Bone marrow (tissue), 2 donors: ENCODE data around the gene CCDC86.

Experiments used
- DNase-seq, 2 donors: peaks; one replicate each; lab custom pipeline; 2025; lab: John Stamatoyannopoulos, UW

CCDC86 gene

GRCh38 chr11:60868682-60869450 is 27.0 kb downstream of the CCDC86 start:
- no peak for DNase-seq

GRCh38 chr11:60869451-60869825 is 27.5 kb downstream of the CCDC86 start:
- no peak for DNase-seq

GRCh38 chr11:60870276-60870675 is 28.4 kb downstream of the CCDC86 start:
- no peak for DNase-seq

DNA sequence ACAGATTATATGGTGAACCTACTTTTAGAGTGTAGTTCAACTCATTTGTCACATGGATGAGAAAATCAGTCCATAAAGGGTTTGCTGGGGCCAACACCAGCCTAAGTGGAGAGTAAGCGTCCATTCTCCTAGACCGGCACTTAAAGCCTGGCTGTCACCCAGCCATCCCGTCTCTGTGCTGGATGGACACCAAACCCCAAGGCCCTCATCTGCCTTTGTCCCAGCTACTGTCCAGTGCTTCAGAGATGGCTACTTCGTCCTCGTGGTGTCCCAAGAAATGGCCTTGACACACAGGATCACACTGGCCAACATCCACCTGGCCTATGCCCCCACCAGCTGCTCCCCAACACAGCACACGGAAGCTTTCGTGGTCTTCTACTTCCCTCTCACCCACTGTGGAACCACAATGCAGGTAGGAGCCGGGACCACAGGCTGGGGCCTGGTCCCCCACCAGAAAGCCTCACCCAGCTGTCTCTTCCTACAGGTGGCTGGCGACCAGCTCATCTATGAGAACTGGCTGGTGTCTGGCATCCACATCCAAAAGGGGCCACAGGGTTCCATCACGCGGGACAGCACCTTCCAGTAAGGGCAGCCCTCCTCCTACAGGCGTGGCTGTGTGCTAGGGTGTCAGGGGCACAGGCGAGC is 28.9 kb downstream of the CCDC86 start:
- DNase-seq, result no peak

DNA sequence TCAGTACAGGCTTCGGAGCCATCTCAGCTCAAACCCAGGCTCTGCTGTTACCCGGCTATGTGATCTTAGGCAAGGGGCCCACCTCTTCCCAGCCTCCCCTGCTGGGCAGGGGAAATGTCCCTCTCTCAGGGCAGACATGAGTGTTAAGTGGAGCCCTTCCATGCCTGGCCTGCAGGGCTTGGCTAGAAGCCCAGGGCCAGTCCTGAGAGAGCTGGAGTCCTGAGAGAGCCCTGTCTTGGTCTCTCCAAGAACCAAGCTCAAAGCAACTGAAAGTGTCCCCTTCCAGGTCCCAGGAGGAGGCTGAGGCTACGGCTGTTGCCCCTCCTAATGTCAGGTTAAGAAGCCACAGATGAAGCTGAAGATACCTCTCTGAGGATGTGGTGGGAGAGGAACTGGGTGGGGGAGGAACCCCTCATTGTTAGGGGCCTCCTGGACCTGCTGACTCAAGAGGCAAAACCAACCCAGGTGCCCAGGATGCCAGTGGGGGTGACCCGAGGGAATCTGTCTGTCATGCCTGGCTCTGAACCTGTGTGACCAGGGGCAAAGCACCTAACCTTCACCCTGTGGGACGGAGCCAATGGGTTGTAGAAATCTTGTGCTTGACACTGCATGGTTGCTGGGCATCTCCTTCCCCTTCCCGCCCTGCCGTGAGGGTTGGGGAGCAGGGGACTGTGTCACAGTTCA is 29.6 kb downstream of the CCDC86 start:
- no peak for DNase-seq

GRCh38 chr11:60872124-60872960 is 30.4 kb downstream of the CCDC86 start:
- DNase-seq, result no peak

DNA sequence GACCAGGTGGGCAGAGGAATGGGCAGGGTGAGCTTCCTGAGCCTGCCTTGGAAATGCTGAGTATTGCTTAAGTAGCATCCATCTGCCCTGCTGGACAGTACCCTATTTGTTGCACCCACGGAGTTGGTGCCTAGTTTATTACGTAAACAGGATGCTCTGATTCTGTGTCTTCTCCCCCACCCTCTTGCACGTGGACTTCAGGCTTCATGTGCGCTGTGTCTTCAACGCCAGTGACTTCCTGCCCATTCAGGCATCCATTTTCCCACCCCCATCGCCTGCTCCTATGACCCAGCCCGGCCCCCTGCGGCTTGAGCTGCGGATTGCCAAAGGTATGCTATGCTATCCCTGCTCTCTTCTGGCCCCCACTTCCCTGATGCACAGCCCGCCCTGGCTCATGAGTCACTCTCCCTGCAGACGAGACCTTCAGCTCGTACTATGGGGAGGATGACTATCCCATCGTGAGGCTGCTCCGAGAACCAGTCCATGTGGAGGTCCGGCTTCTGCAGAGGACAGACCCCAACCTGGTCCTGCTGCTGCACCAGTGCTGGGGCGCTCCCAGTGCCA is 31.1 kb downstream of the CCDC86 start:
- DNase-seq, result no peak

GRCh38 chr11:60873533-60873932 is 31.6 kb downstream of the CCDC86 start:
- DNase-seq, result no peak

GRCh38 chr11:60874421-60875365 is 32.8 kb downstream of the CCDC86 start:
- no peak for DNase-seq

GRCh38 chr11:60875366-60876167 is 33.7 kb downstream of the CCDC86 start:
- DNase-seq, result no peak

GRCh38 chr11:60876168-60876485 is 34.2 kb downstream of the CCDC86 start:
- DNase-seq, result no peak

- DNase-seq, result no peak
Measured at GRCh38 chr11:60878245-60879101, 36.6 kb downstream of the CCDC86 start.

GRCh38 chr11:60879104-60879503 is 37.2 kb downstream of the CCDC86 start:
- no peak for DNase-seq

GRCh38 chr11:60879971-60880588 is 38.2 kb downstream of the CCDC86 start:
- no peak for DNase-seq

GRCh38 chr11:60880643-60881282 is 38.9 kb downstream of the CCDC86 start:
- no peak for DNase-seq

GRCh38 chr11:60887556-60887955 is 45.6 kb downstream of the CCDC86 start:
- peak in 1 of 2 donors; percentile 21 for DNase-seq

GRCh38 chr11:60889869-60890311 is 48.0 kb downstream of the CCDC86 start:
- DNase-seq, result no peak

- DNase-seq, result no peak
Measured at GRCh38 chr11:60890696-60891095, 48.8 kb downstream of the CCDC86 start.
